OCI-LY7 (cell line): ENCODE measurements around the gene TOPAZ1. TPM values are rescaled to one million over a fixed set of nuclear protein-coding genes. Genes with fewer than 3 reads are reported as not detected.
"Not testable (repeated sequence)": the region's sequence is repeated elsewhere in the genome, so short reads cannot be mapped to it uniquely, and the experiment has no call there.

Experiments
- BruUV-seq: library from RNA; stranded (reverse); fragments of 400-500 nt; replicated peaks from 2 replicates; lab custom pipeline; 2021; lab: Mats Ljungman, UMichigan
- CTCF ChIA-PET: fragments of 300-600 bp; sonication (Branson Sonifier 250); formaldehyde crosslinking; loops from one replicate; lab custom pipeline; 2022; ENCODE audit warnings: antibody characterized with exemption; ENCODE audit not compliant: unreplicated experiment; lab: Charles Lee
- POLR2A ChIA-PET: fragments of 300-600 bp; sonication (Branson Sonifier 250); formaldehyde crosslinking; loops from one replicate; lab custom pipeline; 2022; ENCODE audit warnings: antibody characterized with exemption; lab: Charles Lee
- DNase-seq: peaks from one replicate; pipeline ENCODE4 v3.0.0-alpha.2; 2015; ENCODE audit warnings: low spot score
- H2AFZ ChIP-seq: fragments of 200-600 bp; sonication (generic), shearing (Covaris generic); 2 replicates; pipeline ENCODE4 v1.6.1; 2014; ENCODE audit warnings: mild to moderate bottlenecking, antibody characterized with exemption, low read length, moderate library complexity
- H3K27ac ChIP-seq: fragments of 200-600 bp; sonication (generic); 2 replicates; pipeline ENCODE4 v1.5.1; 2014; ENCODE audit warnings: mixed run types, low read depth, mild to moderate bottlenecking, moderate library complexity, low read length, inconsistent platforms; ENCODE audit not compliant: poor library complexity, severe bottlenecking
- H3K36me3 ChIP-seq: fragments of 200-600 bp; sonication (generic); 2 replicates; pipeline ENCODE4 v1.6.1; 2014; ENCODE audit warnings: mild to moderate bottlenecking, antibody characterized with exemption, low read length, moderate library complexity, mixed read lengths; ENCODE audit not compliant: insufficient read depth
- H3K4me1 ChIP-seq: fragments of 200-600 bp; sonication (generic); 2 replicates; pipeline ENCODE4 v1.5.1; 2014; ENCODE audit warnings: mild to moderate bottlenecking, low read length; ENCODE audit not compliant: insufficient read depth, poor library complexity, severe bottlenecking
- H3K4me2 ChIP-seq: fragments of 200-600 bp; sonication (generic); 2 replicates; pipeline ENCODE4 v1.6.1; 2014; ENCODE audit warnings: mild to moderate bottlenecking, low read length
- H3K4me3 ChIP-seq: fragments of 200-600 bp; sonication (generic); 2 replicates; pipeline ENCODE4 v1.5.1; 2014; ENCODE audit warnings: mild to moderate bottlenecking, low read depth, low read length; ENCODE audit not compliant: poor library complexity, severe bottlenecking
- H3K79me2 ChIP-seq: fragments of 200-600 bp; sonication (generic); 2 replicates; pipeline ENCODE4 v1.6.1; 2016; ENCODE audit warnings: low read depth, mild to moderate bottlenecking, low read length, moderate library complexity, mixed read lengths; ENCODE audit not compliant: insufficient read depth
- H3K9me2 ChIP-seq: fragments of 200-600 bp; sonication (generic); 2 replicates; pipeline ENCODE4 v1.6.1; 2016; ENCODE audit warnings: mild to moderate bottlenecking, low read length, mixed read lengths; ENCODE audit not compliant: insufficient read depth
- H3K9me3 ChIP-seq: fragments of 200-600 bp; sonication (generic); 2 replicates; pipeline ENCODE4 v1.6.1; 2014; ENCODE audit warnings: mild to moderate bottlenecking, mixed run types, low read length, mixed read lengths
- H4K20me1 ChIP-seq: fragments of 200-600 bp; sonication (generic); 2 replicates; pipeline ENCODE4 v1.6.1; 2014; ENCODE audit warnings: mild to moderate bottlenecking, antibody characterized with exemption, low read length, moderate library complexity, mixed read lengths; ENCODE audit not compliant: insufficient read depth
- CTCF ChIP-seq: fragments of 200-600 bp; sonication (generic); conservative IDR thresholded peaks from 2 replicates; pipeline ENCODE4 v1.5.1; 2014; ENCODE audit warnings: mild to moderate bottlenecking, antibody characterized with exemption, low read length, moderate library complexity, mixed read lengths
- EZH2phosphoT487 ChIP-seq: fragments of 200-600 bp; sonication (generic); IDR thresholded peaks from 2 replicates; pipeline ENCODE4 v1.6.1; 2018; ENCODE audit warnings: low read depth, borderline replicate concordance, mild to moderate bottlenecking, mixed run types, antibody characterized with exemption, low read length, moderate library complexity, mixed read lengths
- intact Hi-C: fragments of 100-400 bp; cut with micrococcal nuclease; formaldehyde crosslinking; loops from one replicate; pipeline ENCODE4 v1.10.0; 2022; ENCODE audit not compliant: unreplicated experiment
- total RNA-seq, 2 experiments: library from RNA; depleted of rRNA in 1 of 2; stranded (reverse); fragments of >200 nt in 1 of 2; shearing (Covaris generic) in 1 of 2; gene quantifications; 2 replicates each; pipeline ENCODE4 v1.2.3, GENCODE V29; 2014 to 2022

TOPAZ1 gene
- total RNA-seq, 2 experiments from 2014 or later, result not detected

GRCh38 chr3:44342176-44342790 is 100.6 kb downstream of the TOPAZ1 start:
- Histone ChIP-seq H3K36me3 (peaks cover 8% of the 10 kb centered on the region; the same call in 1 of the 2 replicates), H3K27ac (no peak overlapping the region), H4K20me1 (no peaks in the 10 kb centered on the region), H2AFZ (no peak overlapping the region), H3K9me3 (no peaks in the 10 kb centered on the region), H3K4me3 (no peak overlapping the region), H3K9me2 (no peaks in the 10 kb centered on the region), H3K79me2 (peaks cover 31% of the 10 kb centered on the region), H3K4me2 (no peak overlapping the region), H3K4me1 (peaks cover 21% of the 10 kb centered on the region)
- ChIA-PET POLR2A (interaction anchor here (0.6 to 0.8 kb wide), 4 partner anchors 10 to 670 kb away, joined by 3 to 4 read pairs (median 3); no protein-coding TSS in a partner anchor), CTCF (no interaction called here)
- TF ChIP-seq EZH2phosphoT487 (no peak), CTCF (no peak)
- no TSS peak for BruUV-seq
- no peak for DNase-seq
- intact Hi-C loops, result no loop called here

- no peaks in the 10 kb centered on the region for H4K20me1 ChIP-seq
- no peak for TF ChIP-seq EZH2phosphoT487
- TF ChIP-seq CTCF, result no peak
- DNase-seq, result no peak
- H3K79me2 ChIP-seq, result peaks cover 31% of the 10 kb centered on the region
- no peak overlapping the region for H3K4me3 ChIP-seq
- ChIA-PET CTCF (no interaction called here), POLR2A (no interaction called here)
- H3K4me1 ChIP-seq, result peaks cover 16% of the 10 kb centered on the region
- no peak overlapping the region for H3K4me2 ChIP-seq
- no peak overlapping the region for H3K27ac ChIP-seq
- intact Hi-C loops, result no loop called here
- no peaks in the 10 kb centered on the region for H3K9me3 ChIP-seq
- no peaks in the 10 kb centered on the region for H3K9me2 ChIP-seq
- peaks cover 8% of the 10 kb centered on the region; the same call in 1 of the 2 replicates for H3K36me3 ChIP-seq
- H2AFZ ChIP-seq, result no peak overlapping the region
- BruUV-seq, result no TSS peak
Observed at GRCh38 chr3:44343421-44343820, 101.7 kb downstream of the TOPAZ1 start.

- H3K36me3 ChIP-seq, H3K4me3 ChIP-seq, H3K9me3 ChIP-seq, H3K4me2 ChIP-seq, H3K27ac ChIP-seq, BruUV-seq, CTCF ChIA-PET, intact Hi-C loops, H4K20me1 ChIP-seq, H2AFZ ChIP-seq, H3K9me2 ChIP-seq, POLR2A ChIA-PET, H3K4me1 ChIP-seq, DNase-seq, H3K79me2 ChIP-seq: not testable (repeated sequence)
Observed at GRCh38 chr3:44346590-44346989, 104.9 kb downstream of the TOPAZ1 start.
